GM23338 (cell line): ENCODE results near the gene GPATCH4. TPM values are rescaled to one million over a fixed set of nuclear protein-coding genes. Genes with fewer than 3 reads are reported as not detected.

Experiments used
- ATAC-seq: fragments of 200-7000 bp; cut with Tn5 transposase; 3 replicates; pipeline ENCODE4 v1.9.1; 2020
- DNase-seq: peaks from one replicate; pipeline ENCODE4 v3.0.0-alpha.2; 2015; ENCODE audit warnings: low spot score
- H2AFZ ChIP-seq: fragments of 200-600 bp; sonication (generic); 2 replicates; pipeline ENCODE4 v1.8.0; 2016; ENCODE audit warnings: antibody characterized with exemption, mild to moderate bottlenecking, moderate library complexity
- H3F3A ChIP-seq: fragments of 200-600 bp; sonication (generic); replicated peaks from 2 replicates; pipeline ENCODE4 v1.8.0; 2017; ENCODE audit warnings: antibody characterized with exemption, mixed run types, low read depth
- H3K27ac ChIP-seq: fragments of 200-600 bp; sonication (generic); 2 replicates; pipeline ENCODE4 v1.6.1; 2016; ENCODE audit warnings: low read depth
- H3K27me3 ChIP-seq: fragments of 200-600 bp; sonication (generic); 2 replicates; pipeline ENCODE4 v1.8.0; 2016; ENCODE audit warnings: mild to moderate bottlenecking, mixed run types, moderate library complexity; ENCODE audit not compliant: insufficient read depth
- H3K36me3 ChIP-seq: fragments of 200-600 bp; sonication (generic); 2 replicates; pipeline ENCODE4 v1.8.0; 2016; ENCODE audit warnings: mild to moderate bottlenecking; ENCODE audit not compliant: insufficient read depth
- H3K4me1 ChIP-seq: fragments of 200-600 bp; sonication (generic); 2 replicates; pipeline ENCODE4 v1.8.0; 2016; ENCODE audit warnings: mild to moderate bottlenecking, moderate library complexity; ENCODE audit not compliant: insufficient read depth
- H3K4me2 ChIP-seq: fragments of 200-600 bp; sonication (generic); 2 replicates; pipeline ENCODE4 v1.7.1; 2017; ENCODE audit warnings: mixed run types
- H3K4me3 ChIP-seq: fragments of 200-600 bp; sonication (generic); 2 replicates; pipeline ENCODE4 v1.6.1; 2016; ENCODE audit warnings: mixed run types
- H3K79me2 ChIP-seq: fragments of 200-600 bp; sonication (generic); replicated peaks from 2 replicates; pipeline ENCODE4 v1.8.0; 2017; ENCODE audit warnings: mild to moderate bottlenecking; ENCODE audit not compliant: insufficient read depth
- H3K9me2 ChIP-seq: fragments of 200-600 bp; sonication (generic); 2 replicates; pipeline ENCODE4 v1.8.0; 2017; ENCODE audit not compliant: insufficient read depth
- H4K20me1 ChIP-seq: fragments of 200-600 bp; sonication (generic); replicated peaks from 2 replicates; pipeline ENCODE4 v1.8.0; 2017; ENCODE audit warnings: mild to moderate bottlenecking; ENCODE audit not compliant: insufficient read depth
- H3K27ac Mint-ChIP-seq: 2 replicates; pipeline ENCODE4 v1.8.0; 2020; ENCODE audit warnings: inconsistent platforms, mild to moderate bottlenecking, moderate library complexity, mixed read lengths
- H3K27me3 Mint-ChIP-seq: 3 replicates; pipeline ENCODE4 v1.8.0; 2022; ENCODE audit warnings: low read depth, mild to moderate bottlenecking, moderate library complexity, mixed read lengths, inconsistent platforms; ENCODE audit not compliant: insufficient read depth, poor library complexity
- H3K36me3 Mint-ChIP-seq: 3 replicates; pipeline ENCODE4 v1.8.0; 2021; ENCODE audit warnings: low read depth, mild to moderate bottlenecking, inconsistent platforms, moderate library complexity, mixed read lengths
- H3K4me1 Mint-ChIP-seq: 3 replicates; pipeline ENCODE4 v1.8.0; 2020; ENCODE audit warnings: mild to moderate bottlenecking, inconsistent platforms, mixed read lengths
- H3K4me3 Mint-ChIP-seq: 3 replicates; pipeline ENCODE4 v1.8.0; 2021; ENCODE audit warnings: moderate library complexity, mild to moderate bottlenecking, inconsistent platforms, mixed read lengths
- H3K9me3 Mint-ChIP-seq: 3 replicates; pipeline ENCODE4 v1.8.0; 2020; ENCODE audit warnings: moderate library complexity, mild to moderate bottlenecking, inconsistent platforms, mixed read lengths
- CREB1 ChIP-seq: fragments of 250-450 bp; sonication (Bioruptor Pico); IDR thresholded peaks from 2 replicates; pipeline ENCODE4 v1.5.0; 2020; ENCODE audit warnings: low read depth, mild to moderate bottlenecking, moderate library complexity
- CTCF ChIP-seq, 2 experiments: fragments of 200-600 bp in 1 of 2; sonication (generic) in 1 of 2; conservative IDR thresholded peaks; 2 replicates each; pipeline versions ENCODE4 v1.5.1 to v1.6.1; 2016 to 2017; ENCODE audit warnings: antibody characterized with exemption in 2 of 2, low read depth in 2 of 2, mild to moderate bottlenecking in 2 of 2, moderate library complexity in 1 of 2
- ETS1 ChIP-seq: IDR thresholded peaks from 2 replicates; pipeline ENCODE4 v1.6.1; 2016; ENCODE audit warnings: antibody characterized with exemption
- EZH2 ChIP-seq: fragments of 200-600 bp; sonication (generic); IDR thresholded peaks from one replicate; pipeline ENCODE4 v1.8.0; 2017; ENCODE audit warnings: antibody characterized with exemption, mild to moderate bottlenecking, low read depth; ENCODE audit not compliant: unreplicated experiment
- EZH2phosphoT487 ChIP-seq: fragments of 200-600 bp; sonication (generic); IDR thresholded peaks from one replicate; pipeline ENCODE4 v1.8.1; 2018; ENCODE audit warnings: antibody characterized with exemption; ENCODE audit not compliant: unreplicated experiment
- JUNB ChIP-seq: IDR thresholded peaks from one replicate; pipeline ENCODE4 v1.6.1; 2016; ENCODE audit warnings: antibody characterized with exemption; ENCODE audit not compliant: unreplicated experiment
- NANOG ChIP-seq: IDR thresholded peaks from 2 replicates; pipeline ENCODE4 v1.6.1; 2016; ENCODE audit warnings: antibody characterized with exemption, borderline replicate concordance
- POLR2AphosphoS5 ChIP-seq: IDR thresholded peaks from 2 replicates; pipeline ENCODE4 v1.6.1; 2016; ENCODE audit warnings: antibody characterized with exemption, low read depth
- REST ChIP-seq: IDR thresholded peaks from one replicate; pipeline ENCODE4 v1.6.1; 2018; ENCODE audit warnings: antibody characterized with exemption; ENCODE audit not compliant: unreplicated experiment
- STAT1 ChIP-seq: IDR thresholded peaks from one replicate; pipeline ENCODE4 v1.6.1; 2016; ENCODE audit warnings: antibody characterized with exemption; ENCODE audit not compliant: unreplicated experiment
- ZNF331 ChIP-seq: fragments of 250-450 bp; sonication (Bioruptor Pico); IDR thresholded peaks from 2 replicates; pipeline ENCODE4 v1.5.0; 2020; ENCODE audit warnings: low read depth, mild to moderate bottlenecking, moderate library complexity
- polyA plus RNA-seq: library from polyadenylated mRNA; unstranded; fragments of >200 nt; fragmentation: Nextera tagmentation; extraction: Ambion mirVana; gene quantifications from 2 replicates; pipeline ENCODE4 v1.2.1, GENCODE V29; 2016
- total RNA-seq: library from RNA; depleted of rRNA; stranded (reverse); fragments of >200 nt; shearing (Covaris generic); gene quantifications from 2 replicates; pipeline ENCODE4 v1.2.3, GENCODE V29; 2014

The GPATCH4 gene
- total and polyA plus RNA-seq, 2 experiments from 2014 or later: 58.9 to 187 TPM

- H3K27ac Mint-ChIP-seq: no peak overlapping the region
- H4K20me1 ChIP-seq: peaks cover 23% of the 10 kb centered on the region
- H3K9me3 Mint-ChIP-seq: no peaks in the 10 kb centered on the region
- ATAC-seq: no peak
- H3K4me3 ChIP-seq: no peak overlapping the region
- peaks cover 61% of the 10 kb centered on the region for H3F3A ChIP-seq
- no peak overlapping the region for H2AFZ ChIP-seq
- peaks cover 23% of the 10 kb centered on the region for H3K36me3 ChIP-seq
- peaks cover 27% of the 10 kb centered on the region for H3K79me2 ChIP-seq
- no peak for TF ChIP-seq JUNB
- TF ChIP-seq STAT1: no peak
- TF ChIP-seq POLR2AphosphoS5: no peak
- no peak for TF ChIP-seq REST
- no peak for TF ChIP-seq ETS1
- TF ChIP-seq CTCF (conservative IDR thresholded peaks at IDR 0.05; ENCODE audit: low read depth in 2 of 2): no peak
- H3K27me3 Mint-ChIP-seq: peaks cover 4% of the 10 kb centered on the region
- no peak overlapping the region for H3K4me2 ChIP-seq
- no peaks in the 10 kb centered on the region for H3K4me1 ChIP-seq
- DNase-seq: no peak
- peaks cover 70% of the 10 kb centered on the region for H3K36me3 Mint-ChIP-seq
- no peak overlapping the region for H3K27ac ChIP-seq
- no peaks in the 10 kb centered on the region for H3K9me2 ChIP-seq
- H3K4me3 Mint-ChIP-seq: no peak overlapping the region; the same call in 2 of the 3 replicates
- H3K27me3 ChIP-seq: no peaks in the 10 kb centered on the region
- peaks cover 13% of the 10 kb centered on the region; the same call in 2 of the 3 replicates for H3K4me1 Mint-ChIP-seq
These were observed 4.9 kb downstream of the GPATCH4 start for GRCh38 chr1:156596426-156596825.

- peaks cover 4% of the 10 kb centered on the region for H3K27me3 Mint-ChIP-seq
- H3K4me3 Mint-ChIP-seq: no peak overlapping the region; the same call in 2 of the 3 replicates
- peaks cover 23% of the 10 kb centered on the region for H4K20me1 ChIP-seq
- TF ChIP-seq JUNB: no peak
- no peak for TF ChIP-seq EZH2phosphoT487
- no peak for TF ChIP-seq CREB1
- no peak for TF ChIP-seq CTCF (conservative IDR thresholded peaks at IDR 0.05; ENCODE audit: low read depth in 2 of 2)
- no peak for TF ChIP-seq ETS1
- no peak for TF ChIP-seq NANOG
- TF ChIP-seq POLR2AphosphoS5: no peak
- no peak for TF ChIP-seq EZH2
- TF ChIP-seq STAT1: no peak
- TF ChIP-seq ZNF331: no peak
- peaks cover 54% of the 10 kb centered on the region for H3F3A ChIP-seq
- no peaks in the 10 kb centered on the region for H3K27me3 ChIP-seq
- H3K27ac ChIP-seq: no peak overlapping the region
- H2AFZ ChIP-seq: no peak overlapping the region
- H3K36me3 ChIP-seq: peaks cover 23% of the 10 kb centered on the region
- H3K27ac Mint-ChIP-seq: no peak overlapping the region
- H3K4me2 ChIP-seq: no peak overlapping the region
- H3K4me3 ChIP-seq: no peak overlapping the region
- peaks cover 66% of the 10 kb centered on the region for H3K36me3 Mint-ChIP-seq
- H3K4me1 ChIP-seq: peaks cover 8% of the 10 kb centered on the region; the same call in 1 of the 2 replicates
- ATAC-seq (no peak), DNase-seq (no peak)
- peaks cover 17% of the 10 kb centered on the region for H3K4me1 Mint-ChIP-seq
- no peaks in the 10 kb centered on the region for H3K9me2 ChIP-seq
- H3K9me3 Mint-ChIP-seq: no peaks in the 10 kb centered on the region
- peaks cover 15% of the 10 kb centered on the region for H3K79me2 ChIP-seq
These were observed 6.3 kb downstream of the GPATCH4 start for GRCh38 chr1:156595016-156595415.
